Skin epidermis (tissue), 12 donors: ENCODE data around the gene CORO2B.

Experiments
- H3K27ac ChIP-seq, 21 experiments: fragments of 200-600 bp; sonication (generic) in 11 of 21; one replicate each; pipeline ENCODE4 v1.5.0; 2020; ENCODE audit warnings: mild to moderate bottlenecking in 3 of 21, inconsistent platforms in 2 of 21, moderate library complexity in 2 of 21
- H3K4me3 ChIP-seq, 7 experiments: fragments of 200-600 bp; sonication (generic) in 2 of 7; one replicate each; pipeline ENCODE4 v1.5.0; 2020; ENCODE audit warnings: inconsistent platforms in 2 of 7, mild to moderate bottlenecking in 2 of 7, moderate library complexity in 1 of 7

Gene CORO2B

GRCh38 chr15:68578980-68579935 is at the start of gene CORO2B:
CORO2B (plus strand) TSS chr15:68578993; CDS start chr15:68579263, 270 bp downstream.
- Histone ChIP-seq H3K27ac (peak within 1 kb of the TSS in 13 of 21 experiments; percentile 27 to 91 (median 66)), H3K4me3 (peak within 1 kb of the TSS; percentile 38 to 60 (median 46))

- no peak overlapping the region for H3K27ac ChIP-seq
- H3K4me3 ChIP-seq: no peak overlapping the region
These were observed 47.2 kb upstream of the CORO2B start for GRCh38 chr15:68531387-68532179.

- Histone ChIP-seq H3K27ac (peak overlapping the region in 3 of 21 experiments; percentile 30 to 63 (median 49)), H3K4me3 (no peak overlapping the region)
These were observed 42.3 kb upstream of the CORO2B start for GRCh38 chr15:68536331-68537095.

GRCh38 chr15:68537097-68537496 is 41.7 kb upstream of the CORO2B start:
- Histone ChIP-seq H3K27ac (peak overlapping the region in 2 of 21 experiments; percentile 30 to 49), H3K4me3 (no peak overlapping the region)

- Histone ChIP-seq H3K4me3 (no peak overlapping the region), H3K27ac (peak overlapping the region in 1 of 21 experiments; percentile 49)
These were observed 41.3 kb upstream of the CORO2B start for GRCh38 chr15:68537506-68537905.

GRCh38 chr15:68538311-68538710 is 40.5 kb upstream of the CORO2B start:
- Histone ChIP-seq H3K4me3 (no peak overlapping the region), H3K27ac (no peak overlapping the region)

- no peak overlapping the region for H3K4me3 ChIP-seq
- H3K27ac ChIP-seq: no peak overlapping the region
These were observed 37.0 kb upstream of the CORO2B start for GRCh38 chr15:68541743-68542142.

- Histone ChIP-seq H3K4me3 (no peak overlapping the region), H3K27ac (no peak overlapping the region)
These were observed 36.4 kb upstream of the CORO2B start for GRCh38 chr15:68542348-68542747.

GRCh38 chr15:68542771-68543164 is 36.0 kb upstream of the CORO2B start:
- Histone ChIP-seq H3K4me3 (no peak overlapping the region), H3K27ac (no peak overlapping the region)

- peak overlapping the region in 1 of 21 experiments; percentile 17 for H3K27ac ChIP-seq
- no peak overlapping the region for H3K4me3 ChIP-seq
These were observed 35.4 kb upstream of the CORO2B start for GRCh38 chr15:68543165-68544008.

GRCh38 chr15:68546318-68546717 is 32.5 kb upstream of the CORO2B start:
- Histone ChIP-seq H3K4me3 (no peak overlapping the region), H3K27ac (no peak overlapping the region)

- Histone ChIP-seq H3K4me3 (no peak overlapping the region), H3K27ac (no peak overlapping the region)
These were observed 30.4 kb upstream of the CORO2B start for GRCh38 chr15:68548364-68548763.

- no peak overlapping the region for H3K27ac ChIP-seq
These were observed 28.8 kb upstream of the CORO2B start for GRCh38 chr15:68550004-68550403.

GRCh38 chr15:68550498-68551295 is 28.1 kb upstream of the CORO2B start:
- Histone ChIP-seq H3K27ac (no peak overlapping the region), H3K4me3 (no peak overlapping the region)

More at GRCh38 chr15:68550004-68550403, 28.8 kb upstream of the CORO2B start:
- H3K4me3 ChIP-seq: no peak overlapping the region

- Histone ChIP-seq H3K4me3 (no peak overlapping the region), H3K27ac (no peak overlapping the region)
These were observed 27.5 kb upstream of the CORO2B start for GRCh38 chr15:68551296-68551635.

GRCh38 chr15:68552344-68552743 is 26.4 kb upstream of the CORO2B start:
- no peak overlapping the region for H3K27ac ChIP-seq
- no peak overlapping the region for H3K4me3 ChIP-seq

GRCh38 chr15:68552773-68553172 is 26.0 kb upstream of the CORO2B start:
- no peak overlapping the region for H3K4me3 ChIP-seq
- no peak overlapping the region for H3K27ac ChIP-seq

GRCh38 chr15:68553314-68553993 is 25.3 kb upstream of the CORO2B start:
- Histone ChIP-seq H3K4me3 (no peak overlapping the region), H3K27ac (no peak overlapping the region)
